ENCODE data around the gene NPY2R. TPM values are rescaled to one million over a fixed set of nuclear protein-coding genes. Genes with fewer than 3 reads are reported as not detected.

NPY2R gene
- total RNA-seq, 1 donor from 2014 or later, result not detected

DNA sequence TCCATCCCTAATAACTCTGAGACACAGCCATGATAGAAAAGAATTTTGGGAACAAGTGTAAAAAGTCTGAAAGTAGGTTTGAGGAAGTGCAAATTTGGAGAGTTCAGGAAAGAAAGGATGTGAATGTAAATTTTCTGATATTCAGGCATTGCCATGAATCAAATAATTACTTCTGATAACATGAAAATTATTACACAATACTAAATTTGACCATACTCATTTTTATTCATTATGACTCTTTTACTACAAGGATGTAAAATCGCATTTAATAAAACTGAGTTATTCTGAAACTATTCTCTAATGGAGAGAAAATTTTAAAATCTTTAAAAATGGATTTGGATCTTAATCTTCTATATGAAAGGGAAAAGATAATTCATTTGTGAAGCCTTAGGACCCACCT is 33.8 kb upstream of the NPY2R start:
- Mint-ChIP-seq H3K27me3 (no peaks in the 10 kb centered on the region), H3K27ac (no peak overlapping the region), H3K4me1 (no peaks in the 10 kb centered on the region), H3K36me3 (ENCODE audit: low read depth) (no peaks in the 10 kb centered on the region), H3K4me3 (no peak overlapping the region), H3K9me3 (no peaks in the 10 kb centered on the region)
- ATAC-seq (ENCODE audit: low read depth), result no peak
- TF ChIP-seq, protein P1, sequence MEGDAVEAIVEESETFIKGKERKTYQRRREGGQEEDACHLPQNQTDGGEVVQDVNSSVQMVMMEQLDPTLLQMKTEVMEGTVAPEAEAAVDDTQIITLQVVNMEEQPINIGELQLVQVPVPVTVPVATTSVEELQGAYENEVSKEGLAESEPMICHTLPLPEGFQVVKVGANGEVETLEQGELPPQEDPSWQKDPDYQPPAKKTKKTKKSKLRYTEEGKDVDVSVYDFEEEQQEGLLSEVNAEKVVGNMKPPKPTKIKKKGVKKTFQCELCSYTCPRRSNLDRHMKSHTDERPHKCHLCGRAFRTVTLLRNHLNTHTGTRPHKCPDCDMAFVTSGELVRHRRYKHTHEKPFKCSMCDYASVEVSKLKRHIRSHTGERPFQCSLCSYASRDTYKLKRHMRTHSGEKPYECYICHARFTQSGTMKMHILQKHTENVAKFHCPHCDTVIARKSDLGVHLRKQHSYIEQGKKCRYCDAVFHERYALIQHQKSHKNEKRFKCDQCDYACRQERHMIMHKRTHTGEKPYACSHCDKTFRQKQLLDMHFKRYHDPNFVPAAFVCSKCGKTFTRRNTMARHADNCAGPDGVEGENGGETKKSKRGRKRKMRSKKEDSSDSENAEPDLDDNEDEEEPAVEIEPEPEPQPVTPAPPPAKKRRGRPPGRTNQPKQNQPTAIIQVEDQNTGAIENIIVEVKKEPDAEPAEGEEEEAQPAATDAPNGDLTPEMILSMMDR (IDR thresholded peaks at IDR 0.05), result no peak
- intact Hi-C loops (cut with micrococcal nuclease), result no loop called here
- CTCF ChIA-PET, result no interaction called here
- POLR2A ChIA-PET, result no interaction called here
- DNase-seq, result no peak

DNA sequence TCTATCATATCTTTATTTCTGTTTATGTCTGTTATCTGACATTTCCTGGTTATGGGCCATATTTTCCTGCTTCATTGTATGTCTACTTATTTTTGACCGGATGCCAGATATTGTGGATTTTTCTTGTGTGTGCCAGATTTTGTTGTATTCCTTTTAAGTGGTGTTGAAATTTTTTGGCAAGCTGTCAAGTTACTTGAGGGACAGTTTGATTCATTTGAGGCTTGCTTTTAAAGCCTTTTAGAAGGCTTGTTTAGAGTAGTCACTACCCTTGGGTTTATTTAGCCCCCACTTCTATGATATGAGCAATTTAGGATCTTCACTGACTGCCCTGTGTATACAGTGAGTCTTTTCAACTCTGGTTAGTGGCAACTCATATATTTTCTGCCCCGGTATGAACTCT is 29.2 kb upstream of the NPY2R start:
- TF ChIP-seq, protein P1 (IDR thresholded peaks at IDR 0.05), result no peak
- Mint-ChIP-seq H3K4me1 (no peaks in the 10 kb centered on the region), H3K4me3 (no peak overlapping the region), H3K9me3 (no peaks in the 10 kb centered on the region), H3K36me3 (ENCODE audit: low read depth) (no peaks in the 10 kb centered on the region), H3K27ac (no peak overlapping the region), H3K27me3 (no peaks in the 10 kb centered on the region)
- intact Hi-C loops (cut with micrococcal nuclease), result no loop called here
- ChIA-PET CTCF (no interaction called here), POLR2A (no interaction called here)
- no peak for DNase-seq
- no peak for ATAC-seq (ENCODE audit: low read depth)

GRCh38 chr4:155186972-155187371 is 21.5 kb upstream of the NPY2R start:
- no peak overlapping the region for H3K27ac Mint-ChIP-seq
- H3K9me3 Mint-ChIP-seq, result no peaks in the 10 kb centered on the region
- H3K27me3 Mint-ChIP-seq, result no peaks in the 10 kb centered on the region
- TF ChIP-seq, protein P1 (IDR thresholded peaks at IDR 0.05), result no peak
- ChIA-PET CTCF (no interaction called here), POLR2A (no interaction called here)
- ATAC-seq (ENCODE audit: low read depth), result no peak
- H3K4me3 Mint-ChIP-seq, result no peak overlapping the region
- DNase-seq, result no peak
- H3K36me3 Mint-ChIP-seq (ENCODE audit: low read depth), result no peaks in the 10 kb centered on the region
- no peaks in the 10 kb centered on the region for H3K4me1 Mint-ChIP-seq
- intact Hi-C loops (cut with micrococcal nuclease), result no loop called here

GRCh38 chr4:155187989-155188388 is 20.4 kb upstream of the NPY2R start:
- Mint-ChIP-seq H3K9me3 (no peaks in the 10 kb centered on the region), H3K4me1 (no peaks in the 10 kb centered on the region), H3K36me3 (ENCODE audit: low read depth) (no peaks in the 10 kb centered on the region), H3K4me3 (no peak overlapping the region), H3K27me3 (no peaks in the 10 kb centered on the region), H3K27ac (no peak overlapping the region)
- intact Hi-C loops (cut with micrococcal nuclease), result no loop called here
- CTCF ChIA-PET, result no interaction called here
- no peak for ATAC-seq (ENCODE audit: low read depth)
- TF ChIP-seq, protein P1 (IDR thresholded peaks at IDR 0.05), result no peak
- DNase-seq, result no peak
- POLR2A ChIA-PET, result no interaction called here

DNA sequence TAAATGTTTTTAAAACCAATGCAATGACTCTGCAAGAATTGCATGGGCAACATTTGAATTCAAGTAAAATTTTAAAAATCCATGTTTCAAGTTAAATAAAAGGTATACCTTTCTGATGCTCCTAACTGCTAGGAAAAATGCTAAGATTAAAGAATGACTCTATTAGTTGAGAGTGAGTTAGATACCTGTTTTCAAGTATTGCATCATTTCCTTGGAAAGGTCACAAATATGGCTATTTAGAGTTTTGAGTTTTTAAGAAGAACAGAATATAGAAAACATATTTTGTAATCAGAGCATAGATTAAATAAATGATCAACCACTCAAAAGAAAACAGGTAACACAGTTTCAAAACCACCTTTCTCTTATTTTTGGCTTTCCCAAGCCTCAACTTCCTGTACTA is 18.3 kb upstream of the NPY2R start:
- ChIA-PET CTCF (no interaction called here), POLR2A (no interaction called here)
- H3K4me1 Mint-ChIP-seq, result no peaks in the 10 kb centered on the region
- TF ChIP-seq, protein P1 (IDR thresholded peaks at IDR 0.05), result no peak
- DNase-seq (no peak), ATAC-seq (ENCODE audit: low read depth) (no peak)
- H3K36me3 Mint-ChIP-seq (ENCODE audit: low read depth), result no peaks in the 10 kb centered on the region
- no peak overlapping the region for H3K4me3 Mint-ChIP-seq
- intact Hi-C loops (cut with micrococcal nuclease), result no loop called here
- no peaks in the 10 kb centered on the region for H3K27me3 Mint-ChIP-seq
- no peaks in the 10 kb centered on the region for H3K9me3 Mint-ChIP-seq
- no peak overlapping the region for H3K27ac Mint-ChIP-seq
